ENCODE data around the gene PSMD1.
"Not testable (repeated sequence)": the region's sequence is repeated elsewhere in the genome, so short reads cannot be mapped to it uniquely, and the experiment has no call there.

PSMD1 gene

DNA sequence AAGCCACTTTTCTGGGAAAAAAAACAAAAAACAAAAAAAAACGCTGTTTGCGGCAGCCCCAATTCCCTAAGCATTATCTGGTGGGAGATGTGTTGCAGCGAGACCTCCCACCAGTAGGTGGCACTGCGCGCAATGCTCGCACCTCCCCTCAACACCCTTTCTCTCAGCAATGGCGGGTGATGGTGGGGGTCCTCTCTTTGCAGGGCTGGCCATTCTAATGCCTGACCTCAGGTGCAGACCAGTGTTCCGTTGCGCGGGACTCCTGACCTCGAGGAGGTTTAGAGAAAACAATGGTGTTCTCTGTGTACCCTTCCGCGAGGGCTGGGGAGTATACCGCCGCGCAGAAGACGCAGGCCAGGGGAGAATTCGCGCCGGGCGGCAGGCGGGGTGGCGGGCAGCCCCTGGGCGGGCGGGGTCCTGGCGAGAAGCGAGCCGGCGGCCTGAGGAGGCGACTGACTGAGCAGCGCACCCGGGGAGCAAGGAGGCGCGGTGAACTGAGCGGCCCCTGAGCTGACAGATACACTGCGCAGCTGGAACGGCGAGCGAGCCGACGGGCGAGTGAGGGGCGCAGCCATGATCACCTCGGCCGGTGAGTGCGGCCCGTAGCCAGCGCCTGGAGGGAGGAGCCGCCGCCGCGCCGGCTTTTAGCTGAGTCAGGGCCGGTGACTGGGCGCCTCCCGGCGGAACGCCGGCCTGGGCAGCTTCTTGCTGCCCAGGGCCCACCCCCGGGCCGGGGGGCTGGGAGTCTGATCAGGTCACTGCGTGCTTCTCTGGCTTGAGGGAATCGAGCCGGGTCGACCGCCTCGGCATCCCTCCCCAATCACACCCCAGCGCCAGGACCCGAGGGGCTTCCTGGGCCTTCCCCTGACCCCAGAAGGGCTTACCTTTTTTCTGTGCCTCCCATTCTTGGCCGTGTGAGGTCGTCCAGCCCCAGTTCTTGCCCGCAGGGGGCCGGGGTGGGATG is at the start of gene PSMD1:
Gene PSMD1, plus strand, starts transcription at position 415 of the 964 bp plus-strand sequence. Its CDS starts 159 bp downstream, at position 574.
- peak; percentile 78 to 89 for DNase-seq (ENCODE audit: low read depth in 2 of 2)

- no peak for DNase-seq (ENCODE audit: low read depth in 2 of 2)
These were observed 49.2 kb upstream of the PSMD1 start for GRCh38 chr2:231007286-231008098.

DNA sequence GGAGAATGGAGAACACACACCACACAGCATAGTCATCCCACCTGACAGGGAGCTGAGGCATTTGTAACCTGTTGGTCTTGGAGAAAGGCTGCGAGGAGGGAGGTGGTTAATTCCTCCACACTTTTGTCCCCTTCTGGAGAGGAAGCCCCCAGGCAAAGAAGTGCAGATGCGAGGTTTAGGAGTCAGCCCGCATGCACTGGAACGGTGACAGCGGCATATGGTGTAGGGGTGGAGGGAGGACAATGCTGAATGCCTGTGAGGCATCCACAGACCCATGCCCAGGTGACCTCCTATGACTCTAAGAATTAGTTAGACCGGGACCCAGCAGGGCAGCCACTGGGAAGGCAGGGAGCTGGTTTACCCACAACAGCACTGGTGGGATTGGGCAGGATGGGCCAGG is 48.5 kb upstream of the PSMD1 start:
- no peak for DNase-seq (ENCODE audit: low read depth in 2 of 2)

DNA sequence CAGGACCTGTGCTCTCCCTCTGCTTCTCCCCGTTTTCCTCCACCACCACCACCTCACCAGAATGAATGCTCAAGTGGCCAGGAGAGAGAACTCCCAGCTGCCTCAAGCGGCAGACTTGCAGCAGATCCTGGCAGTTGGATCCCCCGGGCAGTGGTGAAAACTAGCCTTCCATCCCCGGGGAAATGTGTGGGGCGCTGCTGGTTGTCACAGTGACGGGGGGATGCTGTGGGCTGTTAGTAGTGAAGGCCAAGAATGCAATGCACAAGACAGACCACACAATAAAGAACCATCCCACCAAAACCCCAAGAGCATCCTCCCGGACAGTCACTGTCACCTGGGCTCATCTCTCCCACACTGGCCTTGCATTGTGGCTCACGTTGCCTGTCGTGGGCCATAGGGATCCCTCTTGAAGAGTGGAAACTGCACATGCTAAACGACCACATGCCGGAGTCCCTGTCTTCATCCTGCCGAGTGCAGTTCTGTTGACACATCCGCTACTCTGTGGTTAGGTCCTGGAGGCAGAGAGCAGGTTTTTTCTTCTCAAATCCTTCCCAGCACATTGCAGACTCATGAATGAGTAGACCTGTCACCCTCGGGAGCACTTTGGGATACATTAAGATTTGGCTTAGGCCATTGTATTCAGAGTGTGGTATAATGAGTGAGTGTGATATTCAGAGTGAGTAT is 47.3 kb upstream of the PSMD1 start:
- DNase-seq (ENCODE audit: low read depth in 2 of 2), result no peak

GRCh38 chr2:231010201-231010730 is 46.4 kb upstream of the PSMD1 start:
- DNase-seq (ENCODE audit: low read depth in 2 of 2), result no peak

DNA sequence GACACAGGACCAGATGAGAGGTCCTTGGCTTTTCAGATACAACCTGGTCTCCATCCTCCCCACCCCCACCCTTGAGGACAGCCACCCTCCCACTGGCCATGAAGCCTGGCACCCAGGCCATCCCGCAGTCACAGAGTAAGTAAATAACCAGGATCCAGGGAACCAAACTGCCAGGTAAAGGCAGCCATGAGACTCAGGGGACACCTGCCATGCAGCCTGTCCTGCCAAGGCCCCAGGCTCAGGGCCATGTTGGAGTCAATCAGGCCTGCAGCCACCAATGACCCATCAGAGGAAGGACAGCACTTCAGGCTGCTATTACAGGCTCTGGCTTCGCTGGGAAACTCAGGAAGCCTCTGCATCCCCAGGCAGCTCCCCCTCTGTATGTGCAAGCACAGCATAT is 45.1 kb upstream of the PSMD1 start:
- DNase-seq (ENCODE audit: low read depth in 2 of 2), result no peak

DNA sequence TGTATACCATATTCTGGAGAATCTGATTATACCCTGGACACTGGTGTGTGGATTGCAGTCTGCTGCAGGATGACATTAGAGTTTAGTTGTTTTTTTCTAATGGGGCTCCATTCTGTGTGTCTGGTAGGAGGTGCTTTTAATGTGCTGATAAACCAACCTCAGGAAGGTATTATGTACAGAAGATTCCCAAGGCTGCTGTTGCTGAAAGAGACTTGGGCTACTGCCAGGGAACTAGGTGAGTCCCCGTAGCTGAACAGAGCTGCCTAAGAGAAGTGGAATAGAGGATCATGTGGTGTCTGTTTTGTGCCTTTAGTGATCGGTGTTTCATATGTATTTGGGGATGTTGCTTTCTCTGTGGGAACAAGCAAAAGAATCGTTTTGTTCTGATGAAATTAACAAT is 44.2 kb upstream of the PSMD1 start:
- DNase-seq (ENCODE audit: low read depth in 2 of 2), result no peak

DNA sequence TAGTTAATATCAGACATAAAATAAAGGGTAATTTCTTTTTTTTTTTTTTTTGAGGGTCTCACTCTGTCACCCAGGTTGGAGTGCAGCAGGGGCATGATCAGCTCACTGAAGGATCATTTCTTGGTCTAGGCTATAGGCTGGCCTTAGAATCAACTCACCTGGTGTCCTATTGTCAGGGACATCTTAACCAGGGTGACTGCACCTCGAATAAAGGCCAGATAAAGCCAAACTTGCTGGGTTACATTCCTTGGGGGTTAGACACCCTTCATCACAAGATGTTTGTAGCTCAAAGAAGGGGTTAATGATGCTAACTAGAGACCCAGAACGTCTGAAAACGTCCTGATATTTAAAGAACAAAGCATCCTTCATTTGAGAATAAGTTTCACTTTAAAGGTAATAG is 42.8 kb upstream of the PSMD1 start:
- DNase-seq (ENCODE audit: low read depth in 2 of 2), result no peak

- no peak for DNase-seq (ENCODE audit: low read depth in 2 of 2)
These were observed 41.2 kb upstream of the PSMD1 start for GRCh38 chr2:231015478-231015877.

- no peak for DNase-seq (ENCODE audit: low read depth in 2 of 2)
These were observed 40.7 kb upstream of the PSMD1 start for GRCh38 chr2:231015926-231016325.

GRCh38 chr2:231016566-231017230 is 40.0 kb upstream of the PSMD1 start:
- no peak for DNase-seq (ENCODE audit: low read depth in 2 of 2)

GRCh38 chr2:231017231-231017598 is 39.5 kb upstream of the PSMD1 start:
- no peak for DNase-seq (ENCODE audit: low read depth in 2 of 2)

GRCh38 chr2:231018184-231018583 is 38.5 kb upstream of the PSMD1 start:
- no peak for DNase-seq (ENCODE audit: low read depth in 2 of 2)

- not testable (repeated sequence) for DNase-seq (ENCODE audit: low read depth in 2 of 2)
These were observed 31.6 kb upstream of the PSMD1 start for GRCh38 chr2:231025059-231025458.

DNA sequence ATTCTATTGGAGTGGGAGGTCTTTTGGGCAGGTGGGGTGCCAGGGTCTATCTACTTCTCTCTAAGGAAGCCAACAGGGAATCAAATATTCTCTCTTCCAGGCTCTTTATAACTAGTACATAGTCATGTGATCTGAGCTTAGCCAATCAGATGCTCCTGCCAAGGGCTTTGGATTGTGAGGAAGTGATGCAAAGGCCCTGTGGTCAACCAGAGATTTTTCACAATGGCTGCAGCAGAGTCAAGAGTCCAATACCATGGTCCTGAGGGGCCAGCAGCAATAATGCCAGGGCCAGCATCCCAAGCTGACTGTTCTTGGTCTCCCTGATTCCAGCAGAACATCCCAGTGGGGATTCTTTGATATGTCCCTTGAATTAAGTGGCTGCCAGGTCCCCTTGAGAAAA is 27.8 kb upstream of the PSMD1 start:
- no peak for DNase-seq (ENCODE audit: low read depth in 2 of 2)

GRCh38 chr2:231029563-231029962 is 27.1 kb upstream of the PSMD1 start:
- DNase-seq (ENCODE audit: low read depth in 2 of 2), result no peak

- DNase-seq (ENCODE audit: low read depth in 2 of 2), result no peak
These were observed 25.9 kb upstream of the PSMD1 start for GRCh38 chr2:231030725-231031124.

DNA sequence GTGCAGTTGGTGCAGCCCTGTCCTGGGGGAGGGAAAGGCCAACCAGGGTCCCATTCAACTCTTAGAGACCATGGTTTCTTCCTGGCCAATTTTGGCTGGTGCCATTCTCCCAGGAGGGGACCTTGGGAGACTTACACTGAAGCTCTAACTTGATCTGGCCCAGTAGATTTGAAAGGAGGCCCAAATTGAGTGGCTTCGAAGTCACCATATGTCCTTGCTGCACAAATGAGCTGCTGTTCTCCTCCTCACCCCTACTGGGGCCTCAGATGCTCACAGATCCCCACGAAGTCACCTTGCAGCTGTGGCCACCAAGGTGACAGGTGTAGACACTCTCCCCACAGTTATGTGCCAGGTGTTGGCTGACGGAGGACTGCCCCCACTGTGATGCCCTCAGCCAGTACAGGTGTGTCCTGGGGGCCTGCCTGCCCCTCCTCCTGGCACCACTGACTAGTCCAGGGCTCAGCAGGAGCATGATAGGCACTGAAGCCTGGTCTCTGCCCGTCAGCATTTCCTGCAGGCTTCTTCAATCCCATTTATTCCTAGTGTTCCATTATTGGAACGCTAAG is 24.0 kb upstream of the PSMD1 start:
- DNase-seq (ENCODE audit: low read depth in 2 of 2), result no peak

- DNase-seq (ENCODE audit: low read depth in 2 of 2), result no peak
These were observed 23.2 kb upstream of the PSMD1 start for GRCh38 chr2:231033147-231034132.

All from stimulated activated CD8-positive, alpha-beta memory T cell treated with anti-CD3 and anti-CD28 coated beads, Interleukin-2, amount 100 ng/mL, for 48 hours (primary cell).